NCI-H187 (cell line): ENCODE results near the gene FOXP1.

Source experiments
- DNase-seq, 2 experiments: peaks; one replicate each; lab custom pipeline; 2025; lab: John Stamatoyannopoulos, UW

The FOXP1 gene

DNA sequence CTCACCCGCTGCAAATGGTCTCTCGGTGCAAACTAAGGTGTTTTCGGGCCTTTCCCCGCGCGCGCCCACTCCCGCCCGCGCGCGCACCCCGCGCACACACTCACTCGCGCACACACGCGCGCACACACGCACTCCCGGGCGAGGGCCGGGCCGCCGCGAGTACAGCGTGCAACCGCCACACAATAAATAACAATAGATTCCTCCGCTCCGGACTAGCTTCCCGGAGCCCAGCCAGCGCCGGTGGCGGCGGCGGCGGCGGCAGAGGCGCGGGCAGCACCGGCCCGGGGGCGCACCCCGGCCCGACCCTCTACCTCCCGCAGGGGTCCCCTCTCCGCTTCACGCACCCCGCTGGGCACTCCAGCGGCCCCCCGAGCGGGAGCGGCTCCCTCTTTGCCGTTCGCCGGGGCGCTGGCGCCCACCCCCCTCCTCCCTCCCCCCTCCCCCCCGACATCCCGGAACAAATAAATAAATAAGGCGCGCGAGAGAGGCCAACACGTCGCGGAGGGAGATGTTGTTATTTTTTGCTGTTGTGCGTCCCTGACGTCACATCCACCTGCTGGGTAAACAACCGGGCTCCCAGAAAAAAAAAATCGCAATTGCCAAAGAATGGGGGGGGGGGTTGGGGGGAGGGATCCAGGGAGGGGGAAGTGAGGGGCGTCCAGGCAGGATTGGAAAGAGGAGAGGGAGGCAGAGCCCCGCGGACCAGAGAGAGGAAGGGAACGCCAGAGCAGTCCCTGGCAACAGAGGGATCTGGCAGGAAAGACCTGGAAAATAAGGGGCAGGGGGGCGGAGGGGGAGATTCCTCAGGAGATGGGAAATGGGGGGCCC is at the start of gene FOXP1:
TSS of gene FOXP1 (minus strand) at position 163 of the 828 bp plus-strand sequence. CDS start 385,347 bp downstream, outside the sequence.
- DNase-seq = peak in 1 of 2 experiments; percentile 21

DNA sequence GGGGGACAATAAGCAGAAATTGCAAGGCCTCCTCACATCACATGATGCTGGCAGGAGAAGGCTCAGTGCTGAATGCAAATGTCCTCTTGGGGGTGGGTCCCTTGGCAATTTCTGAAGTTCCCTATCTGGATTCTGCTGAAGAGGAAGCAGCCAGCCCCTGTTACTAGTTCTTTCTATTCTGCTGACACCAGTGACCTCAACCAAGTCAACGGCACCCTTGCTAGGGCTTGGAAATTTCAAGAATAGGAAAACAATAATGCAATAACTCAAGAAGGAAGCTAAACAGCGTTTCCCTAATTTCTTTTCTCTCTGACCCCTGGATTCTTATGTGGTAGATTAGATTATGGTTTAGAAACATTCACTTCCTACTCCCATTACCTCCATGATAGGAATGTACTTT is 46.2 kb upstream of the FOXP1 start:
- DNase-seq = no peak

GRCh38 chr3:71629289-71629688 is 45.8 kb upstream of the FOXP1 start:
- no peak for DNase-seq

DNA sequence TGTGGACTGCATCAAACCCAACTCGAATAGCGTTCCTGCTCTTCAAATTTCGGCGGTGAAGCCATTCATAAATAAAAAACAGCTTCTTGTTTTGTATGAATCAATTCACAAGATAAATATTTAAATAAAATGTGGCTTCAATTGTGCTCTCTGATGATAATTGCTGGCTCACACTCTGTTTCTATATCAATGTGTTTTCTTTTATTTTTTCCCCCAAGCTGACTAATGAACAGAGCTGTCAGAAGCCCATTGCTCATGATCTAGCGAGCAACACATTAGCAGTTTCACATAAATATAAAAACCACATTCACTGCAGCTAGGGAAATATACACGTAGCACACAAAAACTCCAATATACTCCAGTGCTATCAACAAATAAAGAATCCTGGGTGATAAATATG is 45.0 kb upstream of the FOXP1 start:
- DNase-seq = no peak

GRCh38 chr3:71625676-71626075 is 42.1 kb upstream of the FOXP1 start:
- no peak for DNase-seq

DNA sequence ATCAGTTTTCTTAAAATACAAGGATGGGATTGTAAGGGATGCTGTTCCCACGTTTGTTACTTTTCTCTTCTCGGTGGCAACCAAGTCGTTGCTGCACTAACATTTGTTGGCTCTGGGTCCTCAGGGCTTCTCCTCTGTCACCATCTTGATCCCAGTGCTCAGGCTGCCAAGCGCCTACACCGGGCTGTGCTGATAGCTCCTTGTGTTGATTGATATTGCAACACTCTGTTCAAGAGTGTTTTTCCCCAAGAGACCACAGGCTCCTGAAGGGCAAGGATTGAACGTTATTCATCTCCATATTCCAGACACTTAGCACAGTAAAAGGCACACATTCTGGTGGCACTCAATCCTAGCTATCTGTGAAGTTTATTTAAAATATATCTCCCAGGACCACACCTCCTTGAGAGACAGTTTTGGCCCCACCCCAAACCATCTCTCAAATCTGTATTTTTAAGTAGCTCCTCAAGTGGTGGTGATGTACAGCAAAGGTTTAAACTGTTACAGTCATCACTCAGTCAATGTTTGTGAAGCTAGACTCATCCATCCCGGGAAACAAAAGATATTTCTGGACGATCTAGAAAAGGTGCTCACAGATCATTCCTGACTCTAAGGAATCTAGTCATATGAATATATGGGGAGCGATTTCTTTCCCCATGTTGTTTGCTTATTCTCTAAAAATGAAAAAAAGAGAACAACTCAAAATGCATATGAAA is 38.5 kb upstream of the FOXP1 start:
- peak in 1 of 2 experiments; percentile 1 for DNase-seq

DNA sequence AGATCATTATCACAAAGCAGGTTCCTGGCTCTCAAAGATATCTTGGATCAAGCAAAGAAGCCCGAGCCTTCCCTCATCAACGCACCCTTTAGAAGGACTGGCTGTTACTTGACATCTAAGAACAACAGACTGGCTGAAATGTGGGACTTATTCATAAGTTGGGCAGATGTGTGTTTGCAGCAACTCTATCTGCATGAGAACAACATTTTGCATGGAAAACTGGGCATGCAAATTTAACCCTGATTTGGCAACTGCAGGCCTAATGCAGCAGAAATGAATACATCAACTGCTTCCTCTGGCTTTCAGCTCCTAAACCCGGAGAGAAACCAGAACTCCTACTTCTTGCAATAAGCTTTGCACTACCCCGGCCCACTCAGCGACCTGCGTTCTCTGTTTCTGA is 35.0 kb upstream of the FOXP1 start:
- DNase-seq = no peak

DNA sequence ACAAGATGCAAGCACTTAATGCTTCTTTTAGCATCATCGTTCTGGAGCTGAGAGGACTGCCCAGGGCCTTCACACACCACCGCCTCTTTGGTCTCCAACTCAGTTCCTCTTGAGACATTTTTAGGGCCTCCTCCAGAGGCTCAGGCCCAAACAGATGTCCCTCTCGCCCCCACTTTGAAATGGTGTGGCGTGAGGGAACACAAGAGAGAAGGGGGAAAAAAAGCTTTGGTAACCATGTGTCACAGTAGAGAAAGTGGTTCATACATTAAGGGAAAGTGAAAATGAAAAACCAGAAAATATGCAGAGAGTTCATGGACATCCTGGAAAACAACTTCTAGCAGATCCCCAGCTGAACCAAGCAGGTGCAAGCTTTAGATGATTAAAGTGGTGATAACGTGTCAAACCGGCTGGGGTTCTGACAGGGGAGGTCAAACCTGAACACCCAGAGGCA is 33.1 kb upstream of the FOXP1 start:
- no peak for DNase-seq

DNA sequence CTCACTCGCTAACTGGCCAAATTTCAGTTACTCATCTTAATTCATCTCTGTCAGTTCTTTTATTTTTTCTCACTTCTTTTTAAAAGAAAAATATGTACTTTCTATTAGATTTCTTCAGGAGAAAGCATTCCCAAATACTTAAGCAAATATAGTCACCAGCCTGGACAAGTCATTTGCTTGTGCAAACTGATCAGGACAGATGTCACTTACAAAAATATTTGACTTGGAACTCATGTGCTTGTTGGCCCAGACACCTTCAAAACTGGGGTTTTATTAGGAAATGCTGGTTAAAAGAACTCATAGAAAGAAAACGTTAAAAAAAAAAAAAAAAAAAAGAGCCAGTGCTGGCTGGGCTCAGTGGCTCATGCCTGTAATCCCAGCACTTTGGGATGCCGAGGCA is 31.3 kb upstream of the FOXP1 start:
- DNase-seq = no peak

DNA sequence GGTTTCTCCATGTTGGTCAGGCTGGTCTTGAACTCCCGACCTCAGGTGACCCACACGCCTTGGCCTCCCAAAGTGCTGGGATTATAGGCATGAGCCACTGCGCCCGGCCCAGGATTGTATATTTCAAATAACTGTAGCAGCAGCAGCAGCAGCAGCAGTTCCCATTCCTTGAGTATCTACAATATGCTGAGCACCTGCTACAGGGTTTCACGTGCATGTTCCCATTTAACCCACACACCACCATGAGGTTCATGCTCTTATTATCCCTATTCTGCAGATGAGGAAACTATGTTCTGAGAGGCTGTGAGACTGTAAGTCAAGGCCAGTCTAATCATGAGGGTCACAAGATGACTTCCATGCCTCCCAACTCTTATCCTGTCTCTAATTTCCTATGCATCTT is 30.9 kb upstream of the FOXP1 start:
- no peak for DNase-seq

DNA sequence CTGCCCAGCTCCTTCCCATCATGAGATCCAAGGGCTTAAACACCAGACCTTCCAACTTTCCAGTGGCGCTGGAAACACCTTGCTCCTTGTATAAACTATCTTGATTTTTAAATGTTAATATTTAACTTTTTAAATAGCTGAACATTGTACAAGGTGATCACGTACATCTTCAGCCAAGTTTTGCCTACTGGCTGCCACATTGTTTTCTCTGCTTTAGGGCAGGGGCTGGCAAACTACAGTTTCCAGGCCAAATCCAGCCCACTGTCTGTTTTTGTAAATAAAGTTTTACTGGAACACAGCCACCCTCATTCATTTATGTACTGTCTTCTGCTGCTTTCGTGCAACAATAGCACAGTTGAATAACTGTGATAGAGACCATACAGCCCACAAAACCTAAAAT is 27.6 kb upstream of the FOXP1 start:
- DNase-seq = no peak

DNA sequence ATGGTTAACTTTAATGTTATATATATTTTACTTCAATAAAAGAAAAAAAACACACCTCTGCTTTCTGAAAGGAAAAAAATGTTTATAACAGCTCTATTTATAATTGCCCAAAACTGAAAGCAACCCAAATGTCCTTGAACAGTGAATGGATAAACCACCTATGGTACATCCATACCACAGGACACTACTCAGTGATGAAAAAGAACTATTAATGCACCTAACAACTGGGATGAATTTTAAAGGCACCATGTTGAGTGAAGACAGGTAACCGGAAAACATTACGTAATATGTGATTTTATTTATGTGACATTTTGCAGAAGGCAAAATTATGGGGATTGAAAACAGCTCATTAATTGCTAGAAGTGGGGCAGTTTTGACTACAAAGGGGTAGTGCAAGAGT is 23.8 kb upstream of the FOXP1 start:
- DNase-seq = no peak

DNA sequence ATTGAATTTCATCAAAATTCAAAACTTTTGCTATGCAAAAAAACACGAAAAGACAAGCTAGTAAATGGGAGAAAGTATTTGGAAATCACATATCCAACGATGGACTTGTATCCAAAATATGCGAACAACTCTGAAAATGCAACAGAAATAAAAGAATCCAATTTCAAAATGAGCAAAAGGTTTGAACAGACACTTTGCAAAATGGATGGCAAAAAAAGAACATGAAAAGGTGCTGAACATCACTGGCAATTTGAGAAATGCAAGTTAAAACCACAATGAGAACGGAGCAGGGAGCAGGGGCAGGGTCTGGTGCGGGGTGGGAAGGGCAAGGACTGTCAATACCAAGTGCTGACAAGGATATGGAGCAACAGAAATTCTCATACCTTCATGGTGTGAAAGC is 23.1 kb upstream of the FOXP1 start:
- no peak for DNase-seq

- no peak for DNase-seq
These were observed 18.7 kb upstream of the FOXP1 start for GRCh38 chr3:71602256-71602655.

DNA sequence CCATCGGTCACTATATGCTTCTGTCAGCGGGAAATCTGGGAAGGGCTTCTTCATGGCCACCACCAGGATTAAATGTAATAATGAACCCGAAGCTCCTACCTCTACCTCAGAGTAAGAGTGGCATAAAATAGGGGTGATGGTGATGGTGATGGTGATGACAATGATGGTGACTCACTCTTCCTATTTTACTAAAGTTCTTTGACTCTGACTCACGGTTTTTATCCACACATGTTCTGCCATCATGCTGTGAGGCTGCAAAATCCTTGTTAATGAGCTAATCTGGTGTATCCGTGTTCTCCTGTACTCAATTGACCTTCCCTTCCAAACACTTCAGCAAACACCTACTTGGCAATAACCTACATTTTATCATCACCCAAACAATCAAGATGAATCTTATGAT is 18.3 kb upstream of the FOXP1 start:
- DNase-seq = no peak

GRCh38 chr3:71600646-71601288 is 17.2 kb upstream of the FOXP1 start:
- DNase-seq = no peak

- no peak for DNase-seq
These were observed 15.9 kb upstream of the FOXP1 start for GRCh38 chr3:71599416-71599815.

GRCh38 chr3:71598292-71598691 is 14.8 kb upstream of the FOXP1 start:
- no peak for DNase-seq

DNA sequence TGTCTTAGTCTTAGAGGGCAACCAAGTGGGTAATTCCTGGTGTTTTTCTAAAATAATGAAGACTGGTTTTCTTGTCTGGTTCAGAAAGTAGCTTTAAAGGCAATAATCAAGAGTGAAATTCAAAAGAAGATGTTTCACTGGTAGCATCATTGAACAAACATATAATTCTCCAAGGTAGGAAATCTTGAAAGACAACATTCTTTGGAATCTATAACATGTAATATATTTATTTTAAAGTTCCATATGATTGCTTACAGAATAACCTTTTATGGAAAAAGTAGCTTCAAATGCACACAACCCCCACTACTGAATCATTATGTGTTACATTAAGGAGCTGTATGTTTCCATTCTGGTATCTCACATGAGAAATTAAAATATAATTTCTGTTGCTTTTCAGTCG is 13.8 kb upstream of the FOXP1 start:
- DNase-seq = no peak

DNA sequence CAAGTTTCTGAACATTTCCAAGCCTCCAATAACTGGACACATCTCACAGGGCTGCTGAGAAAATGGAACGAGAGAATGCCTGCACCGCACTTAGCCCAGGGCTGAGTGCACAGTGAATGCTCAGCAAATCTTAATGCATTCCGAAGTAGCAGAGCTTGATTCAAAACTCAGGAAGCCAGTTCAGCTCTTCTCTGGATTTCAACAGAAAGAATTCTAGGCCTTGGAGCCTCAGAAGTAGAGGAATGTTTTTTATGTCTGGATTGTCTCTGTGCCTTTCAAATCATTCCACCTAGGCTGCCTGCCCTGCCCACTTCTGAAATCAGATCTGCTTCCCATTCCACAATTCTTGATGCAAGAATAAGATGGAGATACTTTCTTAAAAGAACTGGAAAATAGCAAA is 9.6 kb upstream of the FOXP1 start:
- no peak for DNase-seq

DNA sequence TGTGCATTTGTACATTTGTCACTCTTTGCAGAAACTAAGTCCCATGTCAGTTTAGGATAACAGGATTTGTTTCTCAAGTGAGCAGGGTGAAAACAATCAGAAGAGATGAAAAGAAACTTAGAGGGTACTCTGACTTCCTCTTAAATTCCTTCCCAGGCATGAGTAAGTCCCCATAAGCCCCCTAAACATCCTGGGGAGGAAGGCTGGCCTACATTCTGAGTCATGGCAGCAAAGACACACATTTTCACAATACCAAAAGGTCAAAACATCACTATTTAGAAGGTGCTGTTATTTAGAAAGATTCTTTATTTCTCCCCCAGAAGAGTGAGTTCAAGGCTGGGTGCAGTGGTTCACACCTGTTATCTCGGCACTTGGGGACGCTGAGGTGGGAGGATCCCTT is 7.6 kb upstream of the FOXP1 start:
- DNase-seq = no peak

DNA sequence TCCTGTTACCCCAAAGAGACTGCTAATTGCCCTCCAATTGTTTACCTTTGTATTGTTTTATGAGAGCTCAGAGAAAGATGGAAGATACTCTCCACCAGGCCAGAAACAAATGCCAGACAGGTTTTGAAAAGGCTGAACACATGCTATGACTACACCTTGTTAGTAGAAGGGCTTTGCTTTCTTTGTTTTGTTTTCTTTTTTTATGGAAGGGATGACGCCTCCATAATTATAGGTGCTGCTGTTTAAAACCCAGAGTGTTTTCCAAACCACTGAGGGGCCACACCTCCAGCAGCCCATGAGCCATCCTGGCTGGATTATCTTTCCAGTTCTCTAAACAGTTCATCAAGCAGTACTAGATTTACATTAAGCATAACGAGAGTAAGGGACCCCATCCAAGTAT is 5.6 kb upstream of the FOXP1 start:
- DNase-seq = no peak

GRCh38 chr3:71587958-71588357 is 4.4 kb upstream of the FOXP1 start:
- no peak for DNase-seq
